GM23338 (cell line): ENCODE results near the gene FCN2. TPM values are rescaled to one million over a fixed set of nuclear protein-coding genes. Genes with fewer than 3 reads are reported as not detected.

Experiments
- CREB1 ChIP-seq: fragments of 250-450 bp; sonication (Bioruptor Pico); IDR thresholded peaks from 2 replicates; pipeline ENCODE4 v1.5.0; 2020; ENCODE audit warnings: low read depth, mild to moderate bottlenecking, moderate library complexity
- CTCF ChIP-seq, 2 experiments: fragments of 200-600 bp in 1 of 2; sonication (generic) in 1 of 2; conservative IDR thresholded peaks; 2 replicates each; pipeline versions ENCODE4 v1.5.1 to v1.6.1; 2016 to 2017; ENCODE audit warnings: antibody characterized with exemption in 2 of 2, low read depth in 2 of 2, mild to moderate bottlenecking in 2 of 2, moderate library complexity in 1 of 2
- EZH2phosphoT487 ChIP-seq: fragments of 200-600 bp; sonication (generic); IDR thresholded peaks from one replicate; pipeline ENCODE4 v1.8.1; 2018; ENCODE audit warnings: antibody characterized with exemption; ENCODE audit not compliant: unreplicated experiment
- JUNB ChIP-seq: IDR thresholded peaks from one replicate; pipeline ENCODE4 v1.6.1; 2016; ENCODE audit warnings: antibody characterized with exemption; ENCODE audit not compliant: unreplicated experiment
- NANOG ChIP-seq: IDR thresholded peaks from 2 replicates; pipeline ENCODE4 v1.6.1; 2016; ENCODE audit warnings: antibody characterized with exemption, borderline replicate concordance
- POLR2AphosphoS5 ChIP-seq: IDR thresholded peaks from 2 replicates; pipeline ENCODE4 v1.6.1; 2016; ENCODE audit warnings: antibody characterized with exemption, low read depth
- STAT1 ChIP-seq: IDR thresholded peaks from one replicate; pipeline ENCODE4 v1.6.1; 2016; ENCODE audit warnings: antibody characterized with exemption; ENCODE audit not compliant: unreplicated experiment
- ZNF114 ChIP-seq: fragments of 250-450 bp; sonication (Bioruptor Pico); IDR thresholded peaks from 2 replicates; pipeline ENCODE4 v1.5.0; 2020; ENCODE audit warnings: mild to moderate bottlenecking, moderate library complexity
- ZNF331 ChIP-seq: fragments of 250-450 bp; sonication (Bioruptor Pico); IDR thresholded peaks from 2 replicates; pipeline ENCODE4 v1.5.0; 2020; ENCODE audit warnings: low read depth, mild to moderate bottlenecking, moderate library complexity
- ZNF462 ChIP-seq: fragments of 250-450 bp; sonication (Bioruptor Pico); IDR thresholded peaks from 2 replicates; pipeline ENCODE4 v1.5.0; 2020; ENCODE audit warnings: mild to moderate bottlenecking, moderate library complexity
- polyA plus RNA-seq: library from polyadenylated mRNA; unstranded; fragments of >200 nt; fragmentation: Nextera tagmentation; extraction: Ambion mirVana; gene quantifications from 2 replicates; pipeline ENCODE4 v1.2.1, GENCODE V29; 2016
- total RNA-seq: library from RNA; depleted of rRNA; stranded (reverse); fragments of >200 nt; shearing (Covaris generic); gene quantifications from 2 replicates; pipeline ENCODE4 v1.2.3, GENCODE V29; 2014

The FCN2 gene
- total and polyA plus RNA-seq, 2 experiments from 2014 or later = not detected

GRCh38 chr9:134871697-134872340 lies 8.8 kb upstream of the FCN2 start (continued):
- TF ChIP-seq ZNF462 = no peak
- no peak for TF ChIP-seq CREB1 (CRISPR knock-in tag)
- TF ChIP-seq JUNB = no peak
- no peak for TF ChIP-seq STAT1
- TF ChIP-seq ZNF331 (CRISPR knock-in tag) = no peak
- TF ChIP-seq ZNF114 (CRISPR knock-in tag) = no peak
- TF ChIP-seq EZH2phosphoT487 = no peak
- no peak for TF ChIP-seq CTCF (conservative IDR thresholded peaks at IDR 0.05; ENCODE audit: low read depth in 2 of 2)
- no peak for TF ChIP-seq NANOG
- TF ChIP-seq POLR2AphosphoS5 = no peak
